Fibroblast of lung (primary cell): Measurements from ENCODE around the gene PCDH10. TPM values are rescaled to one million over a fixed set of nuclear protein-coding genes. Genes with fewer than 3 reads are reported as not detected.

Experiments used
- DNase-seq, 2 donors: peaks; one replicate each; pipeline versions ENCODE4 v3.0.0 to v3.0.0-alpha.2; 2010; ENCODE audit warnings: low read depth in 2 of 2
- H2AFZ ChIP-seq: 2 replicates; pipeline ENCODE4 v1.5.1; 2012; ENCODE audit warnings: low read length, control low read depth, inconsistent platforms
- H3K27ac ChIP-seq: 2 replicates; pipeline ENCODE4 v1.5.1; 2011; ENCODE audit warnings: low read length, control low read depth; ENCODE audit not compliant: insufficient read depth
- H3K27me3 ChIP-seq: 2 replicates; pipeline ENCODE4 v1.5.1; 2011; ENCODE audit warnings: mild to moderate bottlenecking, low read length; ENCODE audit not compliant: control insufficient read depth, insufficient read depth
- H3K36me3 ChIP-seq: 2 replicates; pipeline ENCODE4 v1.5.1; 2011; ENCODE audit warnings: low read length; ENCODE audit not compliant: control insufficient read depth, insufficient read depth
- H3K4me1 ChIP-seq: 2 replicates; pipeline ENCODE4 v1.5.1; 2011; ENCODE audit warnings: low read length; ENCODE audit not compliant: control insufficient read depth, insufficient read depth; ENCODE audit errors: extremely low read depth
- H3K4me2 ChIP-seq: 2 replicates; pipeline ENCODE4 v1.5.1; 2011; ENCODE audit warnings: low read length, control low read depth; ENCODE audit not compliant: insufficient read depth; ENCODE audit errors: extremely low read depth
- H3K4me3 ChIP-seq, 4 experiments: fragments of 200-600 bp in 1 of 4; sonication (generic) in 1 of 4; replicated peaks in 1 of 4; 2 replicates each; pipeline ENCODE4 v1.5.1; 2011 to 2016; ENCODE audit warnings: low read length in 4 of 4, low read depth in 3 of 4, mild to moderate bottlenecking in 3 of 4, control low read depth in 2 of 4, inconsistent platforms in 1 of 4, mixed read lengths in 1 of 4; ENCODE audit not compliant: insufficient read depth in 1 of 4; ENCODE audit errors: control extremely low read depth in 1 of 4
- H3K79me2 ChIP-seq: 2 replicates; pipeline ENCODE4 v1.5.1; 2012; ENCODE audit warnings: mild to moderate bottlenecking, low read length, inconsistent platforms; ENCODE audit not compliant: control insufficient read depth, insufficient read depth
- H3K9ac ChIP-seq: 2 replicates; pipeline ENCODE4 v1.5.1; 2011; ENCODE audit warnings: mild to moderate bottlenecking, low read length, control low read depth; ENCODE audit not compliant: insufficient read depth
- H3K9me3 ChIP-seq: 2 replicates; pipeline ENCODE4 v1.5.1; 2012; ENCODE audit warnings: low read depth, low read length; ENCODE audit not compliant: control insufficient read depth, insufficient read depth
- H4K20me1 ChIP-seq: 2 replicates; pipeline ENCODE4 v1.5.1; 2011; ENCODE audit warnings: low read length; ENCODE audit not compliant: control insufficient read depth, insufficient read depth; ENCODE audit errors: extremely low read depth
- EZH2 ChIP-seq: IDR thresholded peaks from 2 replicates; pipeline ENCODE4 v1.5.1; 2012; ENCODE audit warnings: low read length, control low read depth, mild to moderate bottlenecking; ENCODE audit errors: missing control alignments
- polyA plus RNA-seq, 2 donors: library from polyadenylated mRNA; depleted of rRNA in 1 of 2; stranded (reverse) in 1 of 2; unstranded in 1 of 2; fragments of >200 nt; gene quantifications; 2 replicates each; pipeline ENCODE4 v1.2.1, GENCODE V29; 2011 to 2012; ENCODE audit warnings: missing spikeins in 1 of 2
- total RNA-seq: library from RNA; depleted of rRNA; stranded (reverse); fragments of >200 nt; gene quantifications from 2 replicates; pipeline ENCODE4 v1.2.1, GENCODE V29; 2014
- TF ChIP-seq, protein P1 (sequence below), 2 donors: IDR thresholded peaks in 1 of 2; conservative IDR thresholded peaks in 1 of 2; 1 replicate in 1 of 2; 2 replicates in 1 of 2; pipeline ENCODE4 v1.5.1; 2011 to 2012; ENCODE audit warnings: low read length in 2 of 2, control low read depth in 1 of 2, inconsistent platforms in 1 of 2, low read depth in 1 of 2, mild to moderate bottlenecking in 1 of 2

Gene PCDH10
- total and polyA plus RNA-seq, 2 donors (not counting 1 experiment from before 2014, with no cell fraction given), result 0.66 to 2.0 TPM

DNA sequence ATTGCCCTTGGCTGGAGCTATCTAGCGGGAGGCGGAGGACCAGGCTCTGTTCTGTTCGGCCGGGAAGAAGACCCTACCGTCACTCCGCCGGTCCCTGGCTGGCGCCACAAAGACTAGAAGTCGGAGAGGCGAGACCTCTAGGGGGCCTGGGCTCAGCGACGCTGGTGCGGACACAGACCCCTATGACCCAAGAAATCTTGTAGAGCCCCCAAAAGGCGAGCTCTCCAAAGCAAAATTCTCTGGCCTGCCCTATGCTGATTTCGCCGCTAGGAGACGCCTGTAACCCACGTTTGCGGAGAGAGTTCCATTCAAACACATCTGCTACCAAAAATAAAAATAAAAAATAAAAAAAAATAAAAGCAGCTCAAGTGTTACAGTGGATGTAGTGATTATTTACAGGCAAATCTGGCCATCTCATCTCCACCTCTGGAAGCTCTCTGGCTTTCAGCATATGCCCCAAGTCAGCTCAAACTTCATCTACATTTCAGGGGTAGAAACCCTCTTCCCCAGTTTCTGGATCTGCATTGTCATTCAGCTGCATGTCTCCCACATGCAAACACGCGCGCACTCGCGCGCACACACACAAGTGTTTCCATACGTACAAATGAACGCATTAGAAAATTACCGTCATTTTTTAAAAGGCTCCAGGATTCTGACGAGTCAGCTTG, 2.4 kb upstream of the PCDH10 start:
- Histone ChIP-seq H3K36me3 (no peaks in the 10 kb centered on the region), H3K9me3 (no peaks in the 10 kb centered on the region), H3K79me2 (no peaks in the 10 kb centered on the region), H3K27me3 (peaks cover 3% of the 10 kb centered on the region), H4K20me1 (no peaks in the 10 kb centered on the region), H3K4me2 (peak overlapping the region; percentile 98), H3K9ac (no peak overlapping the region), H3K4me3 (peak overlapping the region; percentile 42 to 65 (median 58)), H2AFZ (peak overlapping the region; percentile 62), H3K4me1 (peaks cover 5% of the 10 kb centered on the region), H3K27ac (no peak overlapping the region)
- peak; percentile 53 to 77 for DNase-seq
- TF ChIP-seq, protein P1, sequence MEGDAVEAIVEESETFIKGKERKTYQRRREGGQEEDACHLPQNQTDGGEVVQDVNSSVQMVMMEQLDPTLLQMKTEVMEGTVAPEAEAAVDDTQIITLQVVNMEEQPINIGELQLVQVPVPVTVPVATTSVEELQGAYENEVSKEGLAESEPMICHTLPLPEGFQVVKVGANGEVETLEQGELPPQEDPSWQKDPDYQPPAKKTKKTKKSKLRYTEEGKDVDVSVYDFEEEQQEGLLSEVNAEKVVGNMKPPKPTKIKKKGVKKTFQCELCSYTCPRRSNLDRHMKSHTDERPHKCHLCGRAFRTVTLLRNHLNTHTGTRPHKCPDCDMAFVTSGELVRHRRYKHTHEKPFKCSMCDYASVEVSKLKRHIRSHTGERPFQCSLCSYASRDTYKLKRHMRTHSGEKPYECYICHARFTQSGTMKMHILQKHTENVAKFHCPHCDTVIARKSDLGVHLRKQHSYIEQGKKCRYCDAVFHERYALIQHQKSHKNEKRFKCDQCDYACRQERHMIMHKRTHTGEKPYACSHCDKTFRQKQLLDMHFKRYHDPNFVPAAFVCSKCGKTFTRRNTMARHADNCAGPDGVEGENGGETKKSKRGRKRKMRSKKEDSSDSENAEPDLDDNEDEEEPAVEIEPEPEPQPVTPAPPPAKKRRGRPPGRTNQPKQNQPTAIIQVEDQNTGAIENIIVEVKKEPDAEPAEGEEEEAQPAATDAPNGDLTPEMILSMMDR (conservative IDR thresholded peaks at IDR 0.05 in 1 of 2, IDR thresholded peaks at IDR 0.05 in 1 of 2; ENCODE audit: low read depth in 1 of 2, low read length in 2 of 2), result peak; percentile 97 to 99
- no peak for TF ChIP-seq EZH2

DNA sequence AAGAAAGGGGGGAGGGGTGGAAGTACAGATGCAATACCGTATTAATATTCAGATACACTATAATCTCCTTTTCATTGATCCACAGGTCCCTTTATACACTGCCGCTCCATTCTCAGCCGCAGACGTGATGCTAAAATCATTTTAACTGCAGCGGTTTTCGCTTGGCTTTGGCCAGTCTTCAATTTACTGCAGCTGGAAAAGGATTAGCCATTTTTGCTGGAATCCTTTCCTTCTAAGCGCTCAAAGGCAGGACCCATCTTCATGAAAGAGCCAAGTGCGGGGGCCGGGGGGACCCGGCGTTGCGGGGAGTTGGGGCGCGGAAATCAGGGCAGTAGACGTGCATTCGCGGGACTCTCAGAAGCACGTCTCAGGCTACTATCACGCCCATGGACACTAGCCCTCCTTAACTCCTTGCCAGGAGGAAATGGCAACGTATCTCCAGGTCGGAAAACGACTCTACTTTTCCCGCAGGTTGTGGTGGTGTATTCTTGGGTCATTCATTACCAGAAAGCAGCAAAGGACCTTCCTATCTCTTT, 1.7 kb upstream of the PCDH10 start:
- Histone ChIP-seq H3K27ac (no peak overlapping the region), H2AFZ (peak overlapping the region; percentile 63), H3K9ac (no peak overlapping the region), H3K4me1 (peaks cover 5% of the 10 kb centered on the region), H3K79me2 (no peaks in the 10 kb centered on the region), H3K9me3 (no peaks in the 10 kb centered on the region), H3K36me3 (no peaks in the 10 kb centered on the region), H3K4me2 (peak overlapping the region; percentile 98), H3K27me3 (peaks cover 3% of the 10 kb centered on the region), H4K20me1 (no peaks in the 10 kb centered on the region), H3K4me3 (peak overlapping the region; percentile 42 to 65 (median 58))
- peak; percentile 1 for TF ChIP-seq EZH2
- TF ChIP-seq, protein P1 (conservative IDR thresholded peaks at IDR 0.05 in 1 of 2, IDR thresholded peaks at IDR 0.05 in 1 of 2; ENCODE audit: low read depth in 1 of 2, low read length in 2 of 2), result no peak
- no peak for DNase-seq

DNA sequence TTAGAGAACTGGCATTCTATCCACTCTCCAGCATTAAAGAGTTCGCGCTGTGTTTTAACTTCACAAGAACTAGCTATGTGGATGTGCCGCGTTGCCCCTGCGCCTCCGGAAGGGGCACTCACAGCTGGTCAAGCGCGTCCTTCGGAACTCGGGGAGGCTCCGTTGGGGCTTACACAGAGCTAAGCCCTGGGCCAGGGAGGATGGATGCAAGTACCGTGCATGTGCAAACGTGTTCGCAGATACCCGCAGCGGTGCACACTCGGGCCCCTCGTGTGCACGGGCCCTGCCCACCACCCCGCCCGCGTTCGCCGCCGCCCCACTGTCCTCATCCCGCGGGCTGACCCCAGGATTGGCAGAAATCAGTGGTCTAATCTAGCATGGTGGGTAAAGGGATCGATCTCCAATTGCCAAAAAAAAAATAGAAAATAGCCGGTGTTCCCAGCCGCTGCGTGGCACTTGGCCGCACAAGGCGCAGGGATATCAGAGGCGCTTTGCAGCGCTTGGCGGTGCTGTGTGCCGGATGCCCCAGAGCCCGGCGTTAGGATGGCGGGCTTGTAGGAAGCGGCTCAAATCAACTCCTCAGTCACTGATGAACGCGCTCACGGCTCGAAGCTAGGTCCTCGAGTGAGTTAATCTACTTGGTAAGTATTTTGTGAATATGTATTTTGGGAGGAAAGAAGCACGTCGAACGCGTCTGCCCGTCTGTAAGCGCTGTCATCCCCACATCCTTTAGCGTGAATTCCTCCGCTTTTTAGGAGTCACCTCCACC, 989 bp upstream of the PCDH10 start:
- H3K27ac ChIP-seq, result peak overlapping the region; percentile 10
- peaks cover 3% of the 10 kb centered on the region for H3K27me3 ChIP-seq
- no peaks in the 10 kb centered on the region for H3K9me3 ChIP-seq
- no peaks in the 10 kb centered on the region for H3K79me2 ChIP-seq
- peak overlapping the region; percentile 93 for H3K4me2 ChIP-seq
- peak; percentile 73 to 79 for DNase-seq
- H2AFZ ChIP-seq, result peak overlapping the region; percentile 83
- H3K4me1 ChIP-seq, result peaks cover 5% of the 10 kb centered on the region
- no peaks in the 10 kb centered on the region for H3K36me3 ChIP-seq
- TF ChIP-seq, protein P1 (conservative IDR thresholded peaks at IDR 0.05 in 1 of 2, IDR thresholded peaks at IDR 0.05 in 1 of 2; ENCODE audit: low read depth in 1 of 2, low read length in 2 of 2), result peak in 1 of 2 donors; percentile 24
- TF ChIP-seq EZH2, result peak; percentile 7
- no peak overlapping the region for H3K9ac ChIP-seq
- peak overlapping the region; percentile 56 to 65 (median 60) for H3K4me3 ChIP-seq
- H4K20me1 ChIP-seq, result no peaks in the 10 kb centered on the region
